ENCODE results near the gene WASHC3. TPM values are rescaled to one million over a fixed set of nuclear protein-coding genes. Genes with fewer than 3 reads are reported as not detected.

WASHC3 gene
- 37.2 TPM for total RNA-seq
- long read RNA-seq, transcript WASHC3-213 (7 exons, 865 nt), result minor isoform, 6 of 43 reads
- long read RNA-seq, transcript WASHC3-201 (7 exons, 916 nt), result major isoform, 29 of 43 reads
- long read RNA-seq, partial matches to known transcripts, result 0 of 43 reads
- long read RNA-seq, other reads (novel, unspliced or antisense), result 7 of 43 reads

DNA sequence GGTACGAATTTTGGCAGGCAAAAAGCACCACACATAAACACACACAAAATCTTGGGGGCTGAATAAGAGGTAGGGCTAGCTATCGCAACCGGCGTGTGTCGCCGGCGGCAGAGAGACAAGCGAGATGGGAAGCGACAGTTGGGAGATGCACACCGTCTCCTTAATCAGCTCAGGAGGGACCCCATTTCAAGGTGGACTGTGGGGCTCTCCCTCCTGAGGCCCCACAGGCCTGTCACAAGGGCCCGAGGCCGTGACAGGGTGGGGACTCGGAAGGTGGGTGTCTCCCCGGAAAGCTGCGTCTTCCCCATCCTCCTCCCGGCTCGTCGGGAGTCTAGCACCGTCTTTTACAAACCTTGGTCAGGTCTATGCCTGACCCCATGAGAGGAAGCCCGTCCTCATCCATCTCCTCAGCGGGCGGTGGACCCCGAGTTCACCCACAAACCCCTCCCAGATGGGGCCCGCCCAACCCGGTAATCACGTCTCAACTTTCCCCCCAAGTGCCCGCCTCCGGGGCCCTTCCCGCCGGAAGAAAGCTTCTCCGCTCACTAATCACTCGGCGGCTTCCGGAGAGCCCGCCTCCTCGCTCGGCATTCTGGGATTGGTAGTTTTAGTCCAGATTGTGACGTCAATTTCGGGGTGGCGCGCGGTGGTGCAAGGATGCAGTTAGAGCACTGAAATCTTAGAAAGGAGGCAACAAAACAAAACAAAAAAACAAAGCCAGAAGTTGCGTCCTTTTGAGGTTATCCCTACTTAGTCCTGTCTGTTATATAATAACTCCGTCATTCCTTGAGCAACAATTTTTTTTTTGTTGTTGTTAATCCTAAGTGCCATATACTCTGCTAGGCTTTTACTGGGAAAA is at the start of gene WASHC3:
TSS of gene WASHC3 (minus strand) at position 432 of the 859 bp plus-strand sequence. CDS start at position 403, 29 bp downstream.
- peak; percentile 95 for DNase-seq
- intact Hi-C loops (cut with micrococcal nuclease), result no loop called here
- no peaks in the 10 kb centered on the region for H3K9me3 ChIP-seq (replicated peaks)

DNA sequence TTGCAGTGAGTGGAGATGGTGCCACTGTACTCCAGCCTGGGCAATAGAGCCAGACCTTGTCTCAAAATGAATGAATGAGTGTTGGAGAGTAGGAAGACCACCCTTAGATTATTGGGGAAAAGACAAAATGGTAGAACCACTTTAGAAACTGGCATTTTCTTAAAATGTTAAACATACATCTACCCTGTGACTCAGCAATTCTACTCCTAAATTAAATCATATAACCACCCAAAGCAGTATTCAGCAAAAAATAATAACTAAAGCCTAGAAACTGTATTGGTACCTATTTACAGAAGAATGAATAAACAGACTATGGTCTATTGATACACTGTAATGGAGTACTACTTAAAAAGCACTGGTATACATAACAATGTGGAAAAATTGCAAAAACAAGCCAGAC is 49.0 kb upstream of the WASHC3 start:
- Histone ChIP-seq H3K9me3 (replicated peaks) (no peaks in the 10 kb centered on the region), H3K27ac (replicated peaks) (no peak overlapping the region), H3K4me1 (no peaks in the 10 kb centered on the region), H3K36me3 (peaks cover 51% of the 10 kb centered on the region), H3K27me3 (ENCODE audit: low read depth) (no peaks in the 10 kb centered on the region), H3K4me3 (no peak overlapping the region)
- DNase-seq, result no peak
- TF ChIP-seq CTCF (IDR thresholded peaks at IDR 0.05; ENCODE audit: borderline replicate concordance), result no peak
- intact Hi-C loops (cut with micrococcal nuclease), result no loop called here

More for the DNA sequence above, at the start of gene WASHC3:
- Histone ChIP-seq H3K27me3 (ENCODE audit: low read depth) (no peaks in the 10 kb centered on the region), H3K36me3 (peaks cover 14% of the 10 kb centered on the region), H3K4me3 (peak within 1 kb of the TSS; percentile 78), H3K4me1 (peaks cover 9% of the 10 kb centered on the region), H3K27ac (replicated peaks) (peak within 1 kb of the TSS; percentile 87)
- no peak for TF ChIP-seq CTCF (IDR thresholded peaks at IDR 0.05; ENCODE audit: borderline replicate concordance)

- no peaks in the 10 kb centered on the region for H3K27me3 ChIP-seq (ENCODE audit: low read depth)
- H3K27ac ChIP-seq (replicated peaks), result no peak overlapping the region
- no peak overlapping the region for H3K4me3 ChIP-seq
- TF ChIP-seq CTCF (IDR thresholded peaks at IDR 0.05; ENCODE audit: borderline replicate concordance), result no peak
- H3K36me3 ChIP-seq, result peaks cover 79% of the 10 kb centered on the region
- H3K4me1 ChIP-seq, result no peaks in the 10 kb centered on the region
- no peaks in the 10 kb centered on the region for H3K9me3 ChIP-seq (replicated peaks)
- no peak for DNase-seq
- intact Hi-C loops (cut with micrococcal nuclease), result no loop called here
Observed at GRCh38 chr12:102107970-102108369, 46.2 kb upstream of the WASHC3 start.

- intact Hi-C loops (cut with micrococcal nuclease), result no loop called here
- peaks cover 85% of the 10 kb centered on the region for H3K36me3 ChIP-seq
- H3K4me1 ChIP-seq, result no peaks in the 10 kb centered on the region
- DNase-seq, result no peak
- H3K27ac ChIP-seq (replicated peaks), result no peak overlapping the region
- no peaks in the 10 kb centered on the region for H3K27me3 ChIP-seq (ENCODE audit: low read depth)
- TF ChIP-seq CTCF (IDR thresholded peaks at IDR 0.05; ENCODE audit: borderline replicate concordance), result no peak
- H3K9me3 ChIP-seq (replicated peaks), result no peaks in the 10 kb centered on the region
- no peak overlapping the region for H3K4me3 ChIP-seq
Observed at GRCh38 chr12:102106905-102107304, 45.1 kb upstream of the WASHC3 start.

- H3K4me3 ChIP-seq, result no peak overlapping the region
- intact Hi-C loops (cut with micrococcal nuclease), result no loop called here
- no peaks in the 10 kb centered on the region for H3K9me3 ChIP-seq (replicated peaks)
- TF ChIP-seq CTCF (IDR thresholded peaks at IDR 0.05; ENCODE audit: borderline replicate concordance), result no peak
- H3K27me3 ChIP-seq (ENCODE audit: low read depth), result no peaks in the 10 kb centered on the region
- no peak overlapping the region for H3K27ac ChIP-seq (replicated peaks)
- peaks cover 39% of the 10 kb centered on the region for H3K36me3 ChIP-seq
- DNase-seq, result no peak
- peaks cover 26% of the 10 kb centered on the region for H3K4me1 ChIP-seq
Observed at GRCh38 chr12:102096855-102097254, 35.1 kb upstream of the WASHC3 start.

Measured in left ventricle myocardium inferior (tissue), 1 donor.